Activated CD4-positive, alpha-beta T cell treated with anti-CD3 and anti-CD28 coated beads, Interleukin-2, amount 50 U/mL, for 1 hour (primary cell): ENCODE data around the gene UBE2S.
A peak's percentile ranks its signal among the peaks of the same experiment; 100 is the strongest.

Experiments
- DNase-seq: peaks from one replicate; pipeline ENCODE4 v3.0.0-alpha.2; 2020

Gene UBE2S

GRCh38 chr19:55358943-55359908, 48.4 kb downstream of the UBE2S start:
- DNase-seq, result no peak

- DNase-seq, result no peak
Observed at GRCh38 chr19:55358493-55358892, 49.1 kb downstream of the UBE2S start.

GRCh38 chr19:55355213-55355821, 52.3 kb downstream of the UBE2S start:
- no peak for DNase-seq

GRCh38 chr19:55354698-55355212, 52.8 kb downstream of the UBE2S start, which contains the start of gene COX6B2:
TSS of gene COX6B2 (minus strand) at chr19:55354719. CDS start at chr19:55354521, 198 bp downstream.
- no peak for DNase-seq

- DNase-seq, result peak; percentile 70
Observed at GRCh38 chr19:55353803-55354697, 53.5 kb downstream of the UBE2S start.

- DNase-seq, result no peak
Observed at GRCh38 chr19:55353356-55353802, 54.2 kb downstream of the UBE2S start.

GRCh38 chr19:55352549-55353145, 54.9 kb downstream of the UBE2S start:
- DNase-seq, result no peak

- DNase-seq, result no peak
Observed at GRCh38 chr19:55352040-55352439, 55.5 kb downstream of the UBE2S start.

GRCh38 chr19:55350620-55351315, 56.8 kb downstream of the UBE2S start:
- DNase-seq, result no peak
